Upper lobe of right lung (tissue), 1 donor: ENCODE measurements around the gene SLC19A1. TPM values are rescaled to one million over a fixed set of nuclear protein-coding genes. Genes with fewer than 3 reads are reported as not detected.

Source experiments
- ATAC-seq: fragments of 200-7000 bp; cut with Tn5 transposase; one replicate; pipeline ENCODE4 v1.9.1; 2020; ENCODE audit warnings: mild to moderate bottlenecking, moderate library complexity
- DNase-seq: peaks from one replicate; pipeline ENCODE4 v3.0.0-alpha.2; 2020
- H3K27ac ChIP-seq: fragments of 200-600 bp; one replicate; pipeline ENCODE4 v1.8.0; 2022
- H3K27me3 ChIP-seq: fragments of 200-600 bp; one replicate; pipeline ENCODE4 v1.8.0; 2022; ENCODE audit warnings: mild to moderate bottlenecking
- H3K36me3 ChIP-seq: fragments of 200-600 bp; one replicate; pipeline ENCODE4 v1.8.0; 2022
- H3K4me1 ChIP-seq: fragments of 200-600 bp; one replicate; pipeline ENCODE4 v1.8.0; 2022
- H3K4me3 ChIP-seq: fragments of 200-600 bp; one replicate; pipeline ENCODE4 v1.8.0; 2022; ENCODE audit warnings: mild to moderate bottlenecking
- H3K9me3 ChIP-seq: fragments of 200-600 bp; one replicate; pipeline ENCODE4 v1.8.0; 2022
- intact Hi-C: fragments of 100-400 bp; cut with DNase I; formaldehyde crosslinking; loops from one replicate; pipeline ENCODE4 v1.11.0; 2022
- total RNA-seq: library from RNA; stranded (reverse); fragmentation: NEBNext Ultra II Directional; extraction: Animal tissue kit (Norgen Biotek cat#: 25700); gene quantifications from one replicate; pipeline ENCODE4 v1.2.1, GENCODE V29; 2021
- TF ChIP-seq, protein P1 (sequence below): fragments of 200-600 bp; IDR thresholded peaks from one replicate; pipeline ENCODE4 v1.8.0; 2022; ENCODE audit warnings: antibody characterized with exemption
- donor health status: DM: no; HTN: yes; CAD: no; lungs with severe emphysema.

Gene SLC19A1
- total RNA-seq, 1 donor from 2014 or later, result 39.3 TPM

DNA sequence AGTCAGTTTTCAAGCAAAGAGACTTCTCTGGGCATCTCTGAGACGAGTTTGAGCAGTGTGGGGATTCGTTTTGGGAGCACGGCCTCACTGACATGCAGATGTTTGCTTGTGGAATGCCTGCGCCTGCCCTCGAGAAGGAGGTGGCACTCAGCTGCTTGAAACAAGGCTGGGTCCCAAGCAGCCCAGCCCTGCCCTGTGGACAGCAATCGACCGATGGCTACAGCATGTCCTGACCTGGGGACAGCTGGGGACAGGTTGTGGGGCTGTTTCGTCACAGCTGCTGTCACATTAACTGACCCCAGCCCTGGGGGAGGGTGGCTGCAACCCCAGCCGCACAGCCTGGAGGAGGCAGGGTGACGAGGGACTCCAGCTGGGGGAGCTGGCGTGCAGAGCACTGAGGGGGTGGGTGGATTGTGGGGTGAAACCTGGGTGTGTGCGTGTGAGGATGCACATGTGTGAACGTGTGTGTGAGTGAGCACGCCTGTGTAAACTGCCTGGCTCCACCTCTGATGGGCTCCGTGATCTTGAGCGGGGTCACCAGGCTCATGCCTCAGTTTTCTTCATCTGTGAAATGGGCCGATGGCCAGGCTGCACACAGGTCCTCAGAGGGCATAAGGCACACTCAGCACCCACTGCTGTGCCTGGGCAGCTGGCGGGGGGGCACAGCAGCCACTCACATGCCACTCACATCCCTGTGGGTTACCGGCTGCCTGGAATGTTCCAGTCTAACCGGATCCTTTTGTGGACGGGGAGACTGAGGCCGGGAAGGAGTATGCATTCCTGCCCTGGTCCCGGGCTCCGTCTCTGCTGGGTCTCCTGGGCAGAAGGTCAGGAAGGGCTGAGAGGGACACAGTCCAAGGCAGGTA, 87.9 kb downstream of the SLC19A1 start:
- Histone ChIP-seq H3K4me1 (peaks cover 4% of the 10 kb centered on the region), H3K9me3 (no peaks in the 10 kb centered on the region), H3K27me3 (no peaks in the 10 kb centered on the region), H3K27ac (peak overlapping the region; percentile 36), H3K36me3 (no peaks in the 10 kb centered on the region), H3K4me3 (no peak overlapping the region)
- intact Hi-C loops, result loop anchor here (10.0 kb wide), 1 partner anchor 309 kb away; no protein-coding TSS in a partner anchor
- TF ChIP-seq, protein P1, sequence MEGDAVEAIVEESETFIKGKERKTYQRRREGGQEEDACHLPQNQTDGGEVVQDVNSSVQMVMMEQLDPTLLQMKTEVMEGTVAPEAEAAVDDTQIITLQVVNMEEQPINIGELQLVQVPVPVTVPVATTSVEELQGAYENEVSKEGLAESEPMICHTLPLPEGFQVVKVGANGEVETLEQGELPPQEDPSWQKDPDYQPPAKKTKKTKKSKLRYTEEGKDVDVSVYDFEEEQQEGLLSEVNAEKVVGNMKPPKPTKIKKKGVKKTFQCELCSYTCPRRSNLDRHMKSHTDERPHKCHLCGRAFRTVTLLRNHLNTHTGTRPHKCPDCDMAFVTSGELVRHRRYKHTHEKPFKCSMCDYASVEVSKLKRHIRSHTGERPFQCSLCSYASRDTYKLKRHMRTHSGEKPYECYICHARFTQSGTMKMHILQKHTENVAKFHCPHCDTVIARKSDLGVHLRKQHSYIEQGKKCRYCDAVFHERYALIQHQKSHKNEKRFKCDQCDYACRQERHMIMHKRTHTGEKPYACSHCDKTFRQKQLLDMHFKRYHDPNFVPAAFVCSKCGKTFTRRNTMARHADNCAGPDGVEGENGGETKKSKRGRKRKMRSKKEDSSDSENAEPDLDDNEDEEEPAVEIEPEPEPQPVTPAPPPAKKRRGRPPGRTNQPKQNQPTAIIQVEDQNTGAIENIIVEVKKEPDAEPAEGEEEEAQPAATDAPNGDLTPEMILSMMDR, result no peak
- peak; percentile 11 for ATAC-seq
- DNase-seq, result no peak

DNA sequence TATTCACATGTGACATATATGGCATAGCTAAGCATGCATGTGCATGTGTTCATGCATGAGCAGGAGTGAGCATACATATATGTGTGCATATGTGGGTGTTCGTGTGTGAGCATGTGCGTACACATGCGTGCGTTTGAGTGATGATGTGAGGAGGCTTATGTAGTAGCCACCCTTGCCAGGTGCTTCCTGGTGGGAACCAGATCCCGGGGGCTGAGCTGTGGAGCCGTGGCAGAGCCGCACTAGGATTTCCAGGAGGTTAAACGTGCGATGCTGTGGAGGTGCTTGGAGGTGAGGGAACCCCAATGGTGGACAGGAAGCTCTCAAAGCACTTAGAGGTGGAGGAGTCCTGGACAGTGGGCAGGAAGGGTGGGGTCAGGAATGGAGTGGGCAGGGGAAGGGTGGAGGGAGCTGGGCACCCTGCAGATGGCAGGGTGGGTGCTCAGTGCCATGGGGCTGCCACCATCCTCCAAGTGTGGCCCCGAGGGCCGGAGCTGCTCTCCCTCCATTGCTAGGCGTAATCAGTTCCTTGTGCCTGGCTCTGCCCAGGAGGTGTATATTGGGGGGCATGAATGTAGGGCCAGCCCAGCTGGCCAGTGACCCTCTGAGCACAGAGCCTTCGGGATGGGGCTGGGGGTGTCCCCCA, 88.8 kb downstream of the SLC19A1 start:
- Histone ChIP-seq H3K27ac (peak overlapping the region; percentile 36), H3K9me3 (no peaks in the 10 kb centered on the region), H3K4me1 (peaks cover 4% of the 10 kb centered on the region), H3K36me3 (no peaks in the 10 kb centered on the region), H3K4me3 (no peak overlapping the region), H3K27me3 (no peaks in the 10 kb centered on the region)
- no peak for DNase-seq
- TF ChIP-seq, protein P1, result no peak
- intact Hi-C loops, result loop anchor here (10.0 kb wide), 1 partner anchor 309 kb away; no protein-coding TSS in a partner anchor
- no peak for ATAC-seq

DNA sequence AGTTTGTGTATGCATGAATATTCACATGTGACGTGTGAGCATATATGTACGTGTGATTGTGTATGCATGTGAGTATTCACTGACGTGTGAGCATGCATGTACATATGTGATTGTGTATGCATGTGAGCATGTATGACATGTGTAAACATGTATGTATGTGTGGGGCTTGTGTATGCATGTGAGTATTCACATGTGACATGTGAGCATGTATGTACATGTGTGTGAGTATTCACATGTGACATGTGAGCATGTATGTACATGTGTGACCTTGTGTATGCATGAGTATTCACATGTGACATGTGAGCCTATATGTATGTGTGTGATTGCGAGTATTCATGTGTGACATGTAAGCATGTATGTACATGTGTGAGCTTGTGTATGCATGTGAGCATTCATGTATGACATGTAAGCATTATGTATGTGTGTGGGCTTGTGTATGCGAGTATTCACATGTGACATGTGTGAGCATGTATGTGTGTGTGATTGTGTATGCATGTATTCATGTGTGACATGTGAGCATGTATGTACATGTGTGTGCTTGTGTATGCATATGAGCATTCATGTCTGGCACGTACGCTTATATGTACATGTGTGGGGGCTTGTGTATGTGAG, 89.4 kb downstream of the SLC19A1 start:
- ATAC-seq (no peak), DNase-seq (no peak)
- no peaks in the 10 kb centered on the region for H3K27me3 ChIP-seq
- peaks cover 4% of the 10 kb centered on the region for H3K4me1 ChIP-seq
- no peaks in the 10 kb centered on the region for H3K36me3 ChIP-seq
- intact Hi-C loops, result loop anchor here (10.0 kb wide), 1 partner anchor 308 kb away; no protein-coding TSS in a partner anchor
- TF ChIP-seq, protein P1, result no peak
- no peaks in the 10 kb centered on the region for H3K9me3 ChIP-seq
- H3K4me3 ChIP-seq, result no peak overlapping the region
- H3K27ac ChIP-seq, result no peak overlapping the region

DNA sequence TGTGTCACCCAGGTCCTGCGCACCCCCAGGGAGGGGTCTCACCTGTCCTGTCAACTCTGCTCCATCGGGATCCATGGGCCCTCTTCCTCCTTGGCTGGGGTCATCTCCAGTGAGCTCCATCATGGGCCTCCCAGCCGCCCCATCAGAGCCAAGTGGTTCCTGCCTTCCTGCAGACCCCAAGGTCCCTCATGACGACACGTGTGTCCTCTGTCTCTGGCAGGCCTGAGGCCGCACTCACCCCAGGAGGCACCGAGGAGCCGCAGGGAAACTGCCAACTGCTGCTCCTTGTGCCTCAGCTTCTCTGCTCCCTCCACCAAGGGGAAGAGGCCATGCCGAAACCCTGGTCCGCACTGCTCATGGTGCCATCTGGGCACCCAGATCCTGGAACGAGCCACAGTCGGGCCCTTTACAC, 90.5 kb downstream of the SLC19A1 start:
- no peak for ATAC-seq
- intact Hi-C loops, result loop anchor here (10.0 kb wide), 1 partner anchor 307 kb away; no protein-coding TSS in a partner anchor
- no peaks in the 10 kb centered on the region for H3K36me3 ChIP-seq
- no peak overlapping the region for H3K4me3 ChIP-seq
- H3K27ac ChIP-seq, result no peak overlapping the region
- H3K27me3 ChIP-seq, result no peaks in the 10 kb centered on the region
- DNase-seq, result no peak
- peaks cover 4% of the 10 kb centered on the region for H3K4me1 ChIP-seq
- TF ChIP-seq, protein P1, result no peak
- no peaks in the 10 kb centered on the region for H3K9me3 ChIP-seq

DNA sequence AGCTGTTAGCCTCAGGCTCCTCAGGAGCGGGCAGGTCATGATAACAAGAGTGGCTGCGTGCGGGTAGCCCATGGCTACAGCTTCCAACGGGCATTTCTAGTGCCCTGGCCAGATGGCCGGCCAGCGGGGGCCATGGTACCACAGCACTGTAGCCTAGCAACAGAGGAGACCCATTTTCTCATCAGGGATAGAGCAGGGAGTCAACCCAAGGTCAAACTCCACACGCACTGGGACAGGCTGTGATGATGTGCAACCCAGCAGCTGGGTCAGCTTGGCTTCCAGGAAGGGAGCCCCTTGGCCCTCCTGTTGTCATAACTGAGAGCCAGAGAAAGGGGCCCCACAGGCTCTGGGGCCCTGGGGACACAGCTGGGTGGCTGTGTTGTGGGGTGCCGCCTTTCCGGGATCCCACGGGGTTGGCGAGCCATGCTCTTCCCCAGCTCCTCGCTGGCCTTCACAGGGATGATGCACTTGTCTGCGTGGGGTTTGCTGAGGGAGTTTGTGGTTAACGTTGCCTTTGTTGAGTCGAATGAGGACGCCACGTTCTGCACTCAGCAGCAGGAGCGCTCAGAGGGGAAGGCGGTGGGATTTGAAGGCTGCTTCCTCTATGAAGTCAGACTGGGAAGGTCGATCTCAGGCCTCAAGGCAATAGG, 91.0 kb downstream of the SLC19A1 start:
- H3K4me3 ChIP-seq, result no peak overlapping the region
- no peaks in the 10 kb centered on the region for H3K27me3 ChIP-seq
- intact Hi-C loops, result loop anchor here (10.0 kb wide), 1 partner anchor 306 kb away; no protein-coding TSS in a partner anchor
- no peak overlapping the region for H3K27ac ChIP-seq
- H3K9me3 ChIP-seq, result no peaks in the 10 kb centered on the region
- DNase-seq, result no peak
- no peak for ATAC-seq
- TF ChIP-seq, protein P1, result no peak
- peaks cover 4% of the 10 kb centered on the region for H3K4me1 ChIP-seq
- no peaks in the 10 kb centered on the region for H3K36me3 ChIP-seq
